Measurements from ENCODE around the gene ARL6IP4.

Gene ARL6IP4

GRCh38 chr12:122990961-122991622 lies 10.6 kb downstream of the ARL6IP4 start:
- no peak for DNase-seq (ENCODE audit: low read depth)

GRCh38 chr12:122991623-122992275 lies 11.3 kb downstream of the ARL6IP4 start:
- DNase-seq (ENCODE audit: low read depth): no peak

- DNase-seq (ENCODE audit: low read depth): no peak
Observed at GRCh38 chr12:122992386-122992785, 11.9 kb downstream of the ARL6IP4 start.

GRCh38 chr12:122994140-122994675 lies 13.7 kb downstream of the ARL6IP4 start:
- DNase-seq (ENCODE audit: low read depth): no peak

- DNase-seq (ENCODE audit: low read depth): no peak
Observed at GRCh38 chr12:122994781-122995502, 14.5 kb downstream of the ARL6IP4 start.

DNA sequence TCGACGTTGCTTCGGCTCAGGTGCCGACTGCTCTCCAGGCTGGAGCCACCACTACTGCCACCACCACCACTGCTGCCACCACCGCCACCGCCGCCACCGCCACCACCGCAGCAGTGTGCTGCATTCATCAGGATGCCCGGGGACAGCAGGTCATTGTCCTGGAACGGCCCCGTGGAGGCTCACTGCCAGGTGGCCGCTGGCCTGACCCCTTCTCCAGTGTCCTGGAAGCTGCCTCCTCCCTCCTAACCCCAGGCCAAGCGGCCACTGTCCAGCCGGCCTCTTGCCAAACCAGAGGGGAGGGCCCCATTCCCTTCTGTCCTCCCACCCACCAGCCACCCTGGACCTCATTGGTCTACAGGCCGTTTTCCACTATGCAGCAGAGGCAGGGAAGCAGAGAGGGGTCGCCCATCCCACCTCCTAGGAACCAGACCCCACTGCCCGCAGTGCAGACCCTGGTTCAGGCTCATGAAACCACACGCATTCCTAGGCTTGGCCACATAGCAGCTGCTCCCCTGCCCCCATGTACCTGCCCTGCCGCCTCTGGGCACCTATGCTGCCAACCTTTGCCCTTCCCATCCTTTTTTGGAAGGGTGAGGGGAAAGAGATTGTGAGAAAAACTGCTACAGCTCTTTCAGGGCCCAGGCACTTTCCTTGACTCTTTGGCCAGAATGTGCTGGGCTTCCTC lies 15.2 kb downstream of the ARL6IP4 start:
- no peak for DNase-seq (ENCODE audit: low read depth)

DNA sequence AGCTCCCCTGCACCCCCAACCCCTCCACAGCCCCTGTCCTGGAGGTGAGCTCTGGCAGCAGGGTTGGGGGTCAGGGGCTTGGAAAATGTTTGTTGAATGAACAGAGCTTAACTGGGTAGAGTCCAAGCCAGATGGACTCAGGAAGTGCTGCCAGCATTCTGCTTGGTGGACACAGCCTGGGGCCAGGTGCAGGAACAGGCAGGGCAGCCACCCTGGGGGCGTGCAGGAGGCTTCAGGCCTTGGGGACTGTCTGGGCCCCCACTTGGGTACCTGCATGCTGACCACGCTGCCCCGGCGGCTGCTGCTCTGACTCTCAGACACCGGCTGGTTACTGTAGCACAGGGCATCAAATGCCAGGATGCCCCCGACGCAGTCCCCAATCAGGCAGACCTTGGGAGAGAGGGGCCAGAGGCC lies 15.7 kb downstream of the ARL6IP4 start:
- DNase-seq (ENCODE audit: low read depth): no peak

- DNase-seq (ENCODE audit: low read depth): no peak
Observed at GRCh38 chr12:122996621-122997342, 16.3 kb downstream of the ARL6IP4 start.

DNA sequence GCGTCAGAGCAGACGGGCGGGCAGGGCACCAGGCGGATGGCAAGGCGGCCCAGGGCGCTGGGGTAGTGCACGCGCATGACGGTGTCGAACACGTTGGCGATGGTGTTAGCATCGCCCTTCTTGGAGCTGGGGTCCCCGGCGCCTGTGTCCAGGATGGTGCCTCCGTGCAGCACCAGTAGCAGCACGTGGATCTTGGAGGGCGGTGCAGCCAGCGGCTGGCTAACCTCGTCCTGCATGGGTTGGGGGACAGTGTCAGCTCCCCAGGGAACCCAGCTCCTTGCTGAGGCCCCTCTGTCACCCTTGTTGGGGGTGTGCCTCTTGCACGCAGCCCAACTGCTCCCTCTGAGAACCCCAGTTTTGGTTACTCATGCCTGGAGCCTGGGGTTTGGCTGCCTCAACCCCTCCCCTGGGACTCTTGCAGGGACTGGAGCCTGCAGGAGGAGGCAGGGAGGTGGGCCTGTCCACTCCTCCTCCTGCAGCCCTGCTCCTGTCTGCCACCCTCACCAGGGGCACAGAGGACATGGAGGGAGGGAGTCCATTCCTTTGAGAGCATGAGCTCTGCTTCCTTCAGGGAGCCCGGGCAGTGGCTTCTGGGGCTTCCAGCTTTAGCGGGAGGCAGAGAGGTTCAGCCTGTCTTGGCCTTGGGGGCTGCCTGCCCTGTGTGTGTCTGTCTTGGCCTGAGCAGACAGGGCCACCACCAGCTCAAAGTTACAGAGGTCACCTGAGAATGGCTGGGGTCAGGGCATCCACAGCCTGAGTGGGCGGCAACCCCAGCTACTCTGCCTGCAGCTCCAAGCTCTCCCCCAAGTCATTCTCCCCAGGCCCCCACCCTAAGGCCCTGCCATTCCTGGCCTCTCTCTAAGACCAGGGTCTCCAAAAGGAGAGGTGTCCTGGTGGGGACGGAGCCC lies 17.1 kb downstream of the ARL6IP4 start:
- no peak for DNase-seq (ENCODE audit: low read depth)

DNA sequence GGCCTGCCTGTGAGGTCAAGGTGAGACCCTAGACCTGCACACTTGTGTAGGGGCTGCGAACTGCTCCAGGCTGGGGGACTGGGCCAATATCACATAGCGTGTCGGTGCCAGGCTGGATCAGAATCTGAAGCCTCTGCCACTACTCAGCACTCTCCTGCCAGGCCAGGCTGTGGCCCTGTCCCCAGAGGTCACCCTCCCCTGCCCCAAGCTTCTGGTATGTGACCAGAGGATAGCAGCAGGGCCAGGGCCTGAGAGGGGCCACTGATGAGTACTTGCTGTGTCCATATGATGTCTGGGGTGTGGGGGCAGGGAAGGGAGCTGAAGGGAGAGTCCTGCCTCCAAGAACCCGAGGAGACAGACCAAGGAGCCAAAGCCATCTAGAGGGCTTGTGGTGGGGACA lies 17.8 kb downstream of the ARL6IP4 start:
- DNase-seq (ENCODE audit: low read depth): no peak

DNA sequence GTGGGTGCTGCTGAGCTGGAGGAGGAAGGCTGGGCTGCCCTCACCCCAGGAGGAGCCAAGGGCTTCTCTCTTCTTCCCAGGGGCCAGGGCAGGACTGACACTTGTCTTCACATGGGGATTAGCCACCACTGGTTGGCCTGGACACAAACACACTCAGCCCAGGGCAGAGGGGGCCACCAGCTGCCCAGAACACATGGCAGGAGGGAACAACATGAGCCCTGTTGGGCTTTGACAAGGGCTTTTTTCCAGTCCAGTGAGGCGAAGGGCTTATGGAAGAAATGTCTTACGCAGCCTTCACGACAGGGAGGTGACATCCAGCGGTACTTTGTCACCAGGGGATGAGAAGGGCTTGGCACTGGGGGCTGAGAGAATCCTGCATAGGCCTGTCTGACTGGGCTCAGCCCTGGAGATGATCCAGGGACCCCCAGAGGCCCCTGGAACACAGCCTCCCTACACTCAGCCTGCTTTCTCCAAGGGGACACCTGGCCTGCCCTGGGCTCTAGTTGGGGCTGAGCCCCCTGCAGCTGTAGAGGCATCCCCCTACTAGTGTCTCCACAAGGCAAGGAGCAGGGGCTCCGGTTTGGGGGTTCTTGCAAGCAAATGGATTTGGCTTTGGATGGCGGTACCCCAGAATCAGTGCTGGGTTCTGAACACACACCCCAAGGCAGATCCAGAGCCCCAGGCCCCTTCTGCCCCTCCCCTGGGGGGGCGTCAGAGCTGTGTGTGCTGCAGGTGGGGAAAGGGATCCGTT lies 18.9 kb downstream of the ARL6IP4 start:
- DNase-seq (ENCODE audit: low read depth): no peak

- DNase-seq (ENCODE audit: low read depth): no peak
Observed at GRCh38 chr12:122999986-123000420, 19.5 kb downstream of the ARL6IP4 start.

DNA sequence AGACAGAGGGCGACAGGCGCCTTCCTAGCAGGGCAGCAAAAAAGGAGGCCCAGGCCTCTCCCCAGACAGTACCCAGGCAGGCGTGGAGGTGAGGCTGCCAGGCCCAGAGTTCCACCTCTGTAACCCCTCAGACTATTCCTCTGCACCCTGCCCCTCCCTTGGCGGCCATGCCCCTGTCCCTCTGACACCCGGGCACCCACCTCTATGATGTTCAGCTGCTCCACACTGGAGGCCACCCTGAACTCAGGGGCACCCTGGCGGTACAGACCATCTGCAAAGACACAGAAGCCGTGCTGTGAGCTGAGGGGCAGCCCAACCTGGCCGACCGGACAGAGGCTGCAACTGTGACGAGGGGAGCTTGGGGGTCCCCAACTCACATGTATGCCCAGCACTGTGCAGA lies 20.1 kb downstream of the ARL6IP4 start:
- DNase-seq (ENCODE audit: low read depth): no peak

DNA sequence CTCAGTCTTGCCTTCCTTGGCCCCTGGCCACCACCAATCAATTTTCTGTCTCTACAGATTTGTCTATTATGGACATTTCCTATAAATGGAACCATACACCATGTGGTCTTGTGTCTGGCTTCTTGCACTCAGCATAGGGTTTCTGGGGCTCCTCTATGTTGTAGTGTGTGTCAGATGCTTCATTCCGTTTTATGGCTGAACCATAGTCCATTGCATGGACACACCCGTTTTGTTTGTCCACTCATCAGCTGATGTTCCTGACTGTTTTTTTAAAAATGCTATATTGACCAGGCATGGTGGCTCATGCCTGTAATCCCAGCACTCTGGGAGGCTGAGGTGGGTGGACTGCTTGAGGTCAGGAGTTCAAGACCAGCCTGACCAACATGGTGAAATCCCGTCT lies 21.0 kb downstream of the ARL6IP4 start:
- DNase-seq (ENCODE audit: low read depth): no peak

DNA sequence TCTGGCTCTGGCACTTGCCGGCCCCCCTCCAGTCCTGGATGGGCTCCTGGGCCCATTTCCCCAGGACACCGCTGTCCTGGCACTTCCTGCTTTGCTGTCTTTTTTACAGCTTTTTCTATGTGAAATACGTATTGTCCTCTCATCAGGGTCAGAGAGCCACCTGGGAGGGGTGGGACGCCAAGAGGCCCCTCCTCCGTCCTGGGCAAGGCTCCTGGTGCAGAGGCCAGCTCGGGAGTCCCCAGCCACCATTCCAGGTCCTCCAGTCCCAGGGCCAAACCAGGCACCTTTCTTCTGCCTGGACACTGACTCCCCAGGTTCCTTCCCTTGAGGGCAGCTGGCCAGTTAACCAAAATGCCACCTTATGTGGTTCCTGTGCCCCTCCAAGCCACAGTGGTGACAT lies 22.8 kb downstream of the ARL6IP4 start:
- no peak for DNase-seq (ENCODE audit: low read depth)

DNA sequence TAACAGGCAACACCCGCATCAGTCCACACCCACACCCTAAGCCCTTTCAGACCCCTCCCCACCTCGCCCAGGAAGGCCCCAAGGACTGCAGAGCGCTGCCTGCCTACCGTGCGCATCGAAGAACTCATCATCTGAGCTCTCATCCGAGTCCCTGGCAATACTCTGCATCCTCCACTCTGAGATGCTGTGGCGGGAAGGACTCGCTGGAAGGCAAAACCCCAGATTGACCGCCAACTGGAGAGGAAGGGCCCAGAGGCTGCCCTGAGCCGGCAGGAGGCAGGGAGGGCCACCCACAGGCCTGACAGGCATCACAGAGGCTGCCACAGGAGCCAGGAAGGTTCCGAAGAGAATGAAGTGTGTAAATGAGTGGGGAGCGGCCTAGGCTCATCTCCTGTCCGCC lies 23.8 kb downstream of the ARL6IP4 start:
- DNase-seq (ENCODE audit: low read depth): no peak

DNA sequence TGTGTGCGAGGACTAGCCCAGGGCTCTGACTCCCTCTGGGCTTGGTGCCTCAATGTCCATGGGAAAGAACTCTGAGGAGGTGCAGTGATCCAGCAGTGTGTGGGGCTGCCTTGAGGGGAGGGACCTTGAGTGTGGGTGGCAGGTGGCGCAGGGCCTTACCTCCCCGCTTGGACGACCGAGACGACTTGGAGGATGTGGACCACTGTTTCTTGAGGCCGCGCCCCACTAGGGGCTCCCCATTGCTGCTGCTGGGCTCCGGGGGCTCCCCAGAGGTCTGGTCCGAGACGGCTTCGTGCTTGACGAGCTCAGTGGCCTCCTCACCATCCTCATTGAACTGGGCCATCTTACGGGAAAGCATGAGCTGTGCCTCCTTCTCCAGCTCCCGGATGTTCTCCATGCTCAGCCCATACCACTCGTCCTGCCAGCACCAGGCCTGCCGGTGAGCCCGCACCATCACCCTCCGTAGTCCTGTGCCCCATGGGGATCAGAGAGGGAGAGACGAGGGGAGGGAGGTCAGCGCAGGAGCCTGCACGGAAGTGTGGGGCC lies 24.7 kb downstream of the ARL6IP4 start:
- no peak for DNase-seq (ENCODE audit: low read depth)

DNA sequence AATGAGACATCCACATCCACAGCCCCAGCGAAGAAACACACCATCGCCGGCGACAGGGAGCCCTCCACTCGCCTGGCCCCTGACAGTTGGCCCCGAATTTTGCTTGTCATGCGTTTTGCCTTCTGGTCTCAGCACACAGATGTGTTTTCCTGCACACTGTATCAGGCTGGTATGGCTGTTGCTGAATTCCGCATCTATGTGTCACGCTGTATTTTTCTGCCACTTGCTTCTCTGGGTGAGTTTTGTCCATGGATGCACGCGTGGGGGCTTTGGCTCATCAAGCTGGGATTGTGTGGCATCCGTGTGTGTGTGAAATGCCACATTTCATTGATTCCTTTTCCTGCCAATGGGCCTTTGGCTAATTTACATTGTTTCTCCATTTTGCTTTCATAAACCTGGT lies 26.5 kb downstream of the ARL6IP4 start:
- no peak for DNase-seq (ENCODE audit: low read depth)

DNA sequence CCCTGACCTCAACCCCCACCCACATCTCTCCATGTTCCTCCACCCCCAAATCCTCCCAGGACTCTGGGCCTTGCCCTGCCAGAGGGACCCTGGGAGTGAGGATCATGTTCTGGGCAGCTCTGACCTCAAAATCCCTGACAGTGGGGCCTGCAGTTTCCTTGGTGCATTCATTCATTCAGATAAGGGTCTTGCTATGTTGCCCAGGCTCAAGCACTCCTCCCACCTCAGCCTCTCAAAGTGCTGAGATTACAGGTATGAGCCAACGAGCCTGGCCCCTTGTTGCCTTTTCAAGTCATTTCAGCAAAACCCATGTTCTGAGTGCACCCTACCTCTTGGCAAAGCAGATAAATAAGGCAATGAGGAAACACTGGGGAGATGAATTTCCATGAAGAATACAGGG lies 29.6 kb downstream of the ARL6IP4 start:
- no peak for DNase-seq (ENCODE audit: low read depth)

DNA sequence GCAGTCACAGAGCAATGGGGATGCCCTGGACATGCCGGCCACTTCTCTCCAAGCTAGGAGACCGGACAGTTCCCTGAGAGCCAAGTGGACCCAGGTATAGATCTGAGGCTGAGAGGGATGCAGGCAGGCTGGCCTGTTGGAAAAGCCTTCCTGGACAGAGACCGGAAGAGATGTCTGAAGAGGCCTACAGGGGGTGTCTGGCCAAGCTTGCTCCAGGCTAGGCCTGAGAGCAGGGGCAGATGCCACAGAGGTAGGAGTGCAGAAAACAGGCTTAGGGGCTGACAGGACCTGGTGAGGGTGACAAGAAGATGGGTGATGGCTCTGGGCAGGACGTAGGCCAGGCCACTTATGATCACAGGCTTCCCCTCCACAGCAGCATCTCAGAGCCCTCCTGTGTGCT lies 30.2 kb downstream of the ARL6IP4 start:
- DNase-seq (ENCODE audit: low read depth): no peak

Measured in activated T-helper 1 cell treated with Interleukin-2 at 50 U/mL for 16 hours (primary cell).